NCI-H82 treated with DMSO at 0.1 percent for 48 hours (cell line): Measurements from ENCODE around the gene FKBP15.
"Not testable (repeated sequence)": the region's sequence is repeated elsewhere in the genome, so short reads cannot be mapped to it uniquely, and the experiment has no call there.

Experiments used
- DNase-seq: peaks from one replicate; lab custom pipeline; 2025; ENCODE audit not compliant: unreplicated experiment; lab: John Stamatoyannopoulos, UW

FKBP15 gene, protein sequence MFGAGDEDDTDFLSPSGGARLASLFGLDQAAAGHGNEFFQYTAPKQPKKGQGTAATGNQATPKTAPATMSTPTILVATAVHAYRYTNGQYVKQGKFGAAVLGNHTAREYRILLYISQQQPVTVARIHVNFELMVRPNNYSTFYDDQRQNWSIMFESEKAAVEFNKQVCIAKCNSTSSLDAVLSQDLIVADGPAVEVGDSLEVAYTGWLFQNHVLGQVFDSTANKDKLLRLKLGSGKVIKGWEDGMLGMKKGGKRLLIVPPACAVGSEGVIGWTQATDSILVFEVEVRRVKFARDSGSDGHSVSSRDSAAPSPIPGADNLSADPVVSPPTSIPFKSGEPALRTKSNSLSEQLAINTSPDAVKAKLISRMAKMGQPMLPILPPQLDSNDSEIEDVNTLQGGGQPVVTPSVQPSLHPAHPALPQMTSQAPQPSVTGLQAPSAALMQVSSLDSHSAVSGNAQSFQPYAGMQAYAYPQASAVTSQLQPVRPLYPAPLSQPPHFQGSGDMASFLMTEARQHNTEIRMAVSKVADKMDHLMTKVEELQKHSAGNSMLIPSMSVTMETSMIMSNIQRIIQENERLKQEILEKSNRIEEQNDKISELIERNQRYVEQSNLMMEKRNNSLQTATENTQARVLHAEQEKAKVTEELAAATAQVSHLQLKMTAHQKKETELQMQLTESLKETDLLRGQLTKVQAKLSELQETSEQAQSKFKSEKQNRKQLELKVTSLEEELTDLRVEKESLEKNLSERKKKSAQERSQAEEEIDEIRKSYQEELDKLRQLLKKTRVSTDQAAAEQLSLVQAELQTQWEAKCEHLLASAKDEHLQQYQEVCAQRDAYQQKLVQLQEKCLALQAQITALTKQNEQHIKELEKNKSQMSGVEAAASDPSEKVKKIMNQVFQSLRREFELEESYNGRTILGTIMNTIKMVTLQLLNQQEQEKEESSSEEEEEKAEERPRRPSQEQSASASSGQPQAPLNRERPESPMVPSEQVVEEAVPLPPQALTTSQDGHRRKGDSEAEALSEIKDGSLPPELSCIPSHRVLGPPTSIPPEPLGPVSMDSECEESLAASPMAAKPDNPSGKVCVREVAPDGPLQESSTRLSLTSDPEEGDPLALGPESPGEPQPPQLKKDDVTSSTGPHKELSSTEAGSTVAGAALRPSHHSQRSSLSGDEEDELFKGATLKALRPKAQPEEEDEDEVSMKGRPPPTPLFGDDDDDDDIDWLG

DNA sequence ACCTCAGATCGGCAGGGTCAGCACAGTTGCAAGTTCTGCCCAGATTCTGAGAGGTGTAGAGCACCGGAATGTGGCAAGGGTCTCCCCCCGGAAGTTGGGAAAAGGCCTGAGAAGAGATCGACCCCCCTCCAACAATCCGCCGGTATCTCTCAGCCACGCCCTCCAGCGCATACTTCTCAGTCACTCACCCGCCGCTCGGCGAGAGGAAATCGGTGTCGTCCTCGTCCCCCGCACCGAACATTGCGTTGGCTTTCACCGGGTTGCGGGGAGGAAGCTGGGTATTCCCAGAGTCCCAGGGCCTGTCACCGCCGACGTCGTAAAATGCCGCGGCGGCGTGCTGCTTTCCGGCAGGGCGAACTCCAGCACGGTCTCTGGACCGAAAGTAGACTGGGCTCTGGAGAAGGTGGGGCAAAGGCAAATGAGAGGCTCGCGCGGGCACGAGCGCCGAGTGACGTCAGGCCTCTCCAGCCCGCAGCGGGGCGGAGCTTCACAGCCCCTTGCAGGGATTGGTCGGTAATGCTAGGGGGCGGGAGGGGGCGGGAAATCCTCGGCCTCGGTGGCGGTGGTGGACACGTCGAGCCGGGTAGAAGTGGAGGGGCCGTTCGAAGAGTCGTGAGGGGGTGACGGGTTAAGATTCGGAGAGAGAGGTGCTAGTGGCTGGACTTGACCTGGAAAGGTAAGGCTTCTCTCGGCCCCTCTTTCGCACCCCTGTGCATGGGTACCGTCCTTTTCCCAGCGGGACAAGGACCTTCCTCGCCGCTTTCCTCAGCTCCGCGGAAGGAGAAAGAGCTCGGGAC lies at the start of gene FKBP15, which contains the start of gene SLC31A1:
TSS of gene FKBP15 (minus strand) at position 275 of the 797 bp plus-strand sequence. CDS start at position 241, 34 bp downstream.
TSS of gene SLC31A1 (plus strand) at position 542 of the 797 bp plus-strand sequence. CDS start 34,605 bp downstream, outside the sequence.
- peak; percentile 92 for DNase-seq

DNA sequence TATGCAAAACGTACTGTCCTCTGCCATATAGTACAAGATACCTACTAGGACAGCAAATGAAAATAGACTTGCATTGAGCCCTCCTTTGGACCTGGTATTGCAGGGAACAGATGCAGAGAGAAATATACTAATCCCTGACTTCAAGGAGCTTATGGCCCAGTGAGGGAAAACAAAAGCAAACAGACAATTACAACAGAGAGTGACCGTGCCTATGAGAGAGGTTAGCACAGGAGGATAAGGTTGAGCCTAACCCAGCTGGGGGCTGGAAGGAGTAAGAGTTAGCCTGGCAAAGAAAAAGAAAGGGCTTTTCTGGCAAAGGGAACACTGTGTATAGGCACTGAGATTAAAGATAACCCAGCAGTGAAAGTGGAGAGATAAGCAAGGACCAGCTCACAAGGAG lies 48.8 kb upstream of the FKBP15 start:
- DNase-seq: peak; percentile 59

DNA sequence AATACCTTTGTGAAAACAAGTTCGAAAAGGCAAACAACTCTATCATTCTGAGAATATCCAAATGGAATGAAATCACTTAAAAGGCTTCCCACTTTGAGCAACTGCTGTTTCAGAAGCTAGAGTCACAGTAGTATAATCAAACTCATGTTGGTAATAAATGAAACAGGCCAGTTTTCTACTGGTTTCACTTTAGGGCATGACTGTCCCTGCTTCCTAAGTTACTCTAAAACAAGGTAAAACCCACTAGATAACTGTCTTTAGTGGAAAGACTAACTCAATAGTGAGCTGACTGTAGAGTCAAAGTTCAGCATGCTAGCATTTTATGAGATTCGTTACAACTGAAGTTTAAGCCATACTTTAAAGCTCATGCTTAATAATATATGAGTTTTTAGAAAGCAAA lies 48.3 kb upstream of the FKBP15 start:
- no peak for DNase-seq

DNA sequence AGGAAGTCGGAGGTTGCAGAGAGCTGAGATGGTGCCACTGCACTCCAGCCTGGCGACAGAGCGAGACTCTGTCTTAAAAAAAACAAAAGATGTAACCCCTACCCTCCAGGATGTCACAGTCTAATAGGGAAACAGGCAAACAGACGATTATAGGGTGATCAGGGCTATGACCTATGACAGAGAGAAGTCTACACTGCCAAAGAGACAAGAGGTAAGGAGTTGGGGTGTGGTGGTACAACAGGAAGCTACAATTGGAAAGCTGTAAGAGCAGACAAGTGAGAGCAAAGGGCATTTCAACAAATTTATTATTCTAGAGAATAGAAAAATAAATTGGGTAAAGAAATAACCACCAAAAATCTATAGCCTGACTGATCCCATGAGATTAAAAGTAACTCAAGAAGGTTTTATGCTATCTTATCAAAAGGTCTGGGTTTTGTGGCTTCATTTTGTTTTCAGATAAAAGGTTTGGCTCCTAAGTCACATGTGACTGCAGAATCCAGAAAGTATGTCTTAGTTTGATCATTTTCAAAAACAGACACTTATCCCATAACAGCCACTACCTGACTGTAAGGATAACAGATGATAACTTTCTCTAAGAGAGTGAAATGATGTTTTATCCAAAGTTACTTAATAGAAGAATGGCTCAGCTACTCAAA lies 47.0 kb upstream of the FKBP15 start:
- no peak for DNase-seq

DNA sequence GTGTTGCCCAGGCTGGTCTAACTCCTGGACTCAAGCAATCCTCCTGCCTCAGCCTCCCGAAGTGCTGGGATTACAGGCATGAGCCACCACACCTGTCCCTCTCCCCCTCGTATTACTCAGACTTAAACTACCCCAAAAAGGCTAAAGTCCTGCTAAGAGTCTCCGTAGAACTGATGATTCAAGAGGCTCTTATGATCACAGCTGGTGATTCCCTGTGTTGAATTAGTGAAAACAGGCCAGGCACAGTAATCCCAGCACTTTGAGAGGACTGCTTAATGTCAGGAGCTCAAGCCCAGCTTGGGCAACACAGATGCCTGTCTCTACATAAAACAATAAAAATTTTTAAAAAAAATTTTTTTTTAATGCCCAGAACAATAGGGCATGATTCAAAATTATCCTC lies 45.1 kb upstream of the FKBP15 start:
- no peak for DNase-seq

DNA sequence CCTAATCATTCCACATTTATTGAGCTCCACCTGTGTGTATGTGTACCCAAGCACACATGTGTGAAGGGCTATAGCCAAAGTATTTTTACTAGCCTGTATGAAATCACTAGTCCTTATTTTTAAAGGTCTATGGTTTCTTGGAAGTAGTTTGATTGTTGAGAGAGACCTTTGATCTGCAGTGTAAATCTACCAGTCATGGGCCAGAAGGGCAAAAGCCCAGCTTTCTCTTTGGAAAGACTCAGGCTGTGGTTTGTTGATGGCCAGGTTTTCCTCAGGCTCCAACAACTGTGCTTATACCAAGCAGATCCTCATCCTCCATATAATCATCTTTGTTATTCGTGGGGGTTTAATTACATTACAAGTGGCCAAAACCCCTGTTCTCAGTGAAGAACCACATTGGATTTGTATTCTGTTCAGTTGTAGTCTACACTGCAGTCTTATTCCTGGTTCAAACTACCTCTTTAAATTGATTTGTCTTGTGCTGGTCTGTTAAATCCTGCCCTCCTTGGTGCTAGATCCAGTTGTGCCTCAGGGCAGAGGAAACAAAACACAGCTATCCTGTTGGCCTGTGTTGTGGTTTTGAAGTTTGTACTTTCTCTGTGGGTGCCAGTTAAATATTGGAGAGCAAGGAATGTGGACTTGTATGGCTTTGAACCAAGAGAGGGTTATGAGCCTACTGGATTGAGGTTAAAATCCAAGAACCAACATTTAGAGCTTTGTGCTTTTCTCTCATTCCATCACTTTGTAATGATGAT lies 41.0 kb upstream of the FKBP15 start:
- no peak for DNase-seq

DNA sequence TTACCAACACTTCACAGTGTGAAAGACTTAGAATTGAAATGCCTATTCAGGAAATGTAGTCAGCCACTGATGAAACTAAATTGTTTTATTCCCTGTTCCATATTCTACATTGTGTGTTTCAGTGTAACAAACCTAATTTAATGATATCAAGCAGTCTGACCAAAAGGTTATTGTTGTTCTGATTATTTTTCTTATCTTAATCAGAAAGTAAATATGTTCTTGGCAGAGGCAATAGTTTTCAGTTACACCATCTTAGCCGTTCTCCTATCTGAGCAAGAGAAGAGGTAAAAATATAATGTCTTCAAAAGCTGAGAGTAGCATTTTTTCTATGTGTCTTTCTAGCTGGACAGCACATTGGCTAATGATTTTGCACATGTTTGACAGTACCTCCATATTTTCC lies 37.2 kb upstream of the FKBP15 start:
- DNase-seq: no peak

DNA sequence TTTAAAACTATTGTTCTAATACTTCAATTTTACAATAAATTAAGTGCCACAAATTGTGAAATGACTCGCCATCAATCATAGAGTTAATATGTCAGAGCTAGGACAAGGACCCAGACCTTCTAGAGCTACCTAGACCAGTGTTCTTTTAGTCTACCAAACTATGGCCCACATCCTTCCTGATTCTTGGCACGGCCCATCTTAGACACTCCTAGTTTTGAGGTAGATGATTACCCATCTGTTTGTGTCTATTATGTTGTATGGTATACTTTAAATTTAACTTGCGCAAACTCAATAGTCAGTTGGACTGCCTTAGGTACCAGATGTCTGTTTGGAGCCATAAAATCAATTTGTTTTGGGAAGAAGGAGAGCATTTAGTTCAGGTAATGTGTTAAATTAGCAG lies 36.8 kb upstream of the FKBP15 start:
- DNase-seq: no peak

DNA sequence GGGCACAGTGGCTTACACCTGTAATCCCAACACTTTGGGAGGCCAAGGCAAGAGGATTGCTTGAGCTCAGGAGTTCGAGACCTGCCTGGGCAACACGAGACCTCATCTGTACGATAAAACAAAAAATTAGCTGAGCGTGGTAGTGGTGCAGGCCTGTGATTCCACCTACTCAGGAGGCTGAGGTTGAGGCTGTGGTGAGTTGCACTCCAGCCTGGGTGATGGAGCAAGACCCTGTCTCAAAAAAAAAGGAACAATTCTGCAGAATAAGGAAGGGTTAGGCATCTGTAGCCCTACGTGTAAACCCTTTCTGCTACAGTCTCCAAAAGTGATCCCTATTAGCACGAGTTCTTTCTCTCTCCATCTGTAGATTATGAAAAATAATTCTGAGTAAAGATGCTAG lies 34.4 kb upstream of the FKBP15 start:
- DNase-seq: no peak

DNA sequence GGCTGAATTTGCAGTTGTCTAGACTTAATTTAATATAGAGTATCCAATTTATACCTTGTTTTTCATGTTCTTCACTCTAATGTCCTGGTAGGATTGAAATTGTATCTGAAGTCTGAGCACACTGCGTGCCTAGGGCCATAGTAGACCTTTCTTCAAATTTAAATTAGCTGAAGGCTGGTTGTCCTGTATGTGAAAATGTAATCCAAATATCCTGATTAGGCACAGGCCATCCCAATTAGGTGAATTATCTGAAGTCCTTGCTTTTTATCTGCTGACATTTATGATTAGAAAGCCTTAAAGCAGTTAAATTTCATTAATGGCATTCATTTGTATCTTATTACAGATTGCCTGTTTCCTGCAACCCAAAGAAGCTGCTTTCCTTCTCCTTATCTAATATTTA lies 33.9 kb upstream of the FKBP15 start:
- no peak for DNase-seq

DNA sequence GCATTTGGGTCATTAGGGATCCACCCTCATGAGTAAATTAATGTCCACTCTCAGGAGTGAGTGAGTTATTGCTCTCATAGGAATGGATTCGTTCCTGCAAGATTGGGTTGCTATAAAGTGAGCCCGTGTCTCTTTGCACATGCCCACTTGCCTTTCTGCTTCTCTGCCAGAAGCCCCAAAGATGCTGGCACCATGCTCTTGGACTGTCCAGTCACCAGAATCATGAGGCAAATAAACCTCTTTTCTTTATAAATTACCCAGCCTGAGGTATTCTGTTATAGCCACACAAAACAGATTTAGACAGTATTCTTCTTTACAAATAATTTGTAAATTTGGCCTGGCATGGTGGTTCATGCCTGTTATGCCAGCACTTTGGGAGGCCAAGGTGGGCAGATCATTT lies 29.7 kb upstream of the FKBP15 start:
- DNase-seq: no peak

DNA sequence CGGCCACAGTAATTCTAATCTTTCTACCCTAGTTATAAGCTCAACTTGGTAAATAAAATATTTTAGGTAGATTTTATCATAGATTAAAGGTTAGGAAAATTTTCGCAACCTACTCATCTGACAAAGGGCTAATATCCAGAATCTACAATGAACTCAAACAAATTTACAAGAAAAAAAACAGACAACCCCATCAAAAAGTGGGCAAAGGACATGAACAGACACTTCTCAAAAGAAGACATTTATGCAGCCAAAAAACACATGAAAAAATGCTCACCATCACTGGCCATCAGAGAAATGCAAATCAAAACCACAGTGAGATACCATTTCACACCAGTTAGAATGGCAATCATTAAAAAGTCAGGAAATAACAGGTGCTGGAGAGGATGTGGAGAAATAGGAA lies 28.6 kb upstream of the FKBP15 start:
- not testable (repeated sequence) for DNase-seq

DNA sequence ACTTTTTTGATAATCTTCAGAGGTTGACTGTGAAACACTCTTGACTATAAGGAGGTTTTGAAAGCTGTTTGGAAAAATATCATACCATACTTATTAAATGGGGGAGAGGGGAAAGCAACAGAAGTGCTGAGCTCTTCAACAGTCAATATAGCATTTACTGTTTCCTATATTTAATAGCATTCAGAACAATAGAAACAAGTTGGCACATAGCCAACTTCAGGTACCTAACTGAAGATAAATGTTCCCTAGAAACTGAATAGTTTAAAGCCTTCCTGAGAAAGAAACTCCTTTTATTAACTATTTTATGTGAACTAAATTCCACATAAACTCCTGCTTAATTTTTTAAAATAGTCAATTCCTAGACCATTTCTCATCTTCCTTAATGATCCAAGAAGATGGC lies 26.6 kb upstream of the FKBP15 start:
- no peak for DNase-seq

DNA sequence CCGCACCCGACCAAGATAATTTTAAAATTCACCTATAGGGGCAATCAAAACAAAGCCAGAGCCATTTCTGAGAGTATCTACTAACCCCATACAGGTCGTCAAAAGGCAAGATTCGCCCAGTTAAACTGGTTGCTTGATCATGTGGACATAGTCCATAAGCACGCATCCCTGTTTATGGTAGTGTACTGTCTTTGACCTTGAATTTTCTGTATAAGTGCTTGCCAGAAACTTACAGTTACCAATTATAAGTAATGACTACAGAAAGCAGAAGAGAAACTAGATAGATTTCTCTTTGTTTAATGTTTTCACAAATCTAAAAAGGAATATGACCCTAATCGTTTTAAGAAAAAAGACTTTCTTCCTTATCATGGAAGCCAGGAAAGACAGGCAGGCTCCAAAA lies 25.9 kb upstream of the FKBP15 start:
- DNase-seq: no peak

DNA sequence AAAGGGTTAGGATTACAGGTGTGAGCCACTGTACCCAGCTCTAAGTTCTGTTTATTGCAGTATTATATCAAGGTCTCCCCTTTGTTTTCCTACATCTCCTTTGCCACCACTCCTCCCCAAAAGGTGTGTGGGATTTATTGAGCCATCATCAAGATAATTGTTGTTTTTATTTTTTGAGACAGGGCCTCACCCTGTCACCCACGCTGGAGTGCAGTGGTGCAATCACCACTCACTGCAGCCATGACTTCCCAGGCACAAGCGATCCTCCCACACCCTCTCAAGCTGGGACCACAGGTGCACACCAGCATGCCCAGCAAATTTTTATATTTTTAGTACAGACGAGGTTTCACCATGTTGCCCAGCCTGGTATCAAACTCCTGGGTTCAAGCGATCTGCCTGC lies 24.8 kb upstream of the FKBP15 start:
- no peak for DNase-seq

DNA sequence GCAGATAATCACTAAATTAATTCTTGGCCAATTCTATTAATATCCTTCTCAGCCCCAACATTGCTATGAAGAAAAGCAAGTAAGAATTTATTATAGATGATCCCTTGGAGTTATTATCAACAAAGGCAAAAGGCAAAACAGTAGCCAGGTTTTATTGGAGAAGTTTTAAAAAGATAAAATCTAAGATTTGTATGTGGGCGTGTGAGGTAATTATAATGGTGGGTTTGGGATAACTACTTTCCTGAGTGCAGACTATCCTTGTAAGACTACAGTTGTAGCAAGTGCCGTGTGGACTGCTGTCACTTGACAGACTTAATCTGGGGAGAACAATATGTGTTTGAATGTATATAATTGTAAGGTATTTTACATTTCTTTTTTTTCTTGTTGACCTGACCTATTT lies 23.5 kb upstream of the FKBP15 start:
- no peak for DNase-seq

DNA sequence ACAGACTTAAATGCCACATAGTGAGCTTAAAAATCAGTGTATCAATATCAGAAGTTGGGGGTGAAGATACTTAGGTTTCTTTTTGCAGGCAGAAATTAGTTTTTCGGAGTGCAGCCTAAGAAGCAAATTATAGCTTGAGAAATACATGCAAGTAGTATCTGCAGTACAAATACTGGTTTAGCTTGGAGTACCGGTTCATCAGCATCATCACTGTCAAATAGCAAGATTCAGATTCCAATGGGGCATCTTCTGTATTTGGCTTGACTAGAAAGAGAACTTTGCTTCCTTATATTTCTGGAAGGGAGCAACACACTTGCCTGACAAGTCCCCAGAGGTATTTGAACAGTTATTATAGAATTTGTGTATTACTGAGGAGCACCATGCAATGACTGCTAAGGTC lies 20.1 kb upstream of the FKBP15 start:
- no peak for DNase-seq

DNA sequence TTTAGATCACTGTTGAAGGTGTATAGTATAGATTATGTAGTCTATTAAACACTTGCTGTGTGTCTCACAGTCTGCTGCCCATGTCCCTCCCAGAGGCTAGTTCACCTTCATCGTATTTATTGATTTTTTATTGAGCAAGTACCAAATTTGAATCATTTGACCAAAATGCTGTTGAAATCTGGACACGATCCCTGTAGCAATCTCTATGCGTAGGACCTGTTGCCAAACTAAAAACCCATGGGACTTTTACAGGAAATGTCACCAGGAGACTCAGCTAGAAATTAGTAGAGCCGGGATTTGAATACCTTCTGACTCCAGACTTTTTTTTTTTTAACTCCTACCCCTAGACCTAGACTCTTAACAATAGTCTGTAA lies 17.8 kb upstream of the FKBP15 start:
- DNase-seq: no peak

DNA sequence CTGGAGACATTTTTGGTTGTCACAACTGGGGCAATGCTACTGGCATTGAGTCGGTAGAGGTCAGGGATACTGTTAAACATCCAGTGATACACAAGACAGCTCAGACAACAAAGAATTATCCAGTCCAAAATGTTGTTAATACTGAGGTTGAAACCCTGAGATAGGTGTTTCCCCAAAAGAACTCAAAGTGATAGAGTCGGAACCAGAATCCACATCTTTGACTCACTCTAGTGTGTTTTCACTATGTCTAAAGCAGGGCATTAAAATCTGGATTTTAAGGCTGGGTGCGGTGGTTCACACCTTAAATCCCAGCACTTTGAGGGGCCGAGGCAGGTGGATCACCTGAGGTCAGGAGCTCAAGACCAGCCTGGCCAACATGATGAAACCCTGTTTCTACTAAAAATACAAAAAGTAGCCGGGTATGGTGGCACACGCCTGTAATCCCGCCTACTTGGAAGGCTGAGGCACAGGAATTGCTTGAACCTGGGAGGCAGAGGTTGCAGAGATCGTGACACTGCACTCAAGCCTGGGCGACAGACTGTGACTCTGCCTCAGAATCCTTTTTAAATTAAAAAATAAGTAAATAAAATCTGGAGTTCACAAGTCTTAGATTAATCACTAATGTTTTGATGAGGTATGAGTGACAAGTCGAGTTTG lies 17.3 kb upstream of the FKBP15 start:
- DNase-seq: no peak
